ENCODE data around the gene HOXB8. TPM values are rescaled to one million over a fixed set of nuclear protein-coding genes. Genes with fewer than 3 reads are reported as not detected.

HOXB8 gene
- total and polyA plus RNA-seq, 2 experiments from 2014 or later = not detected

- no peaks in the 10 kb centered on the region for H3K36me3 ChIP-seq (ENCODE audit: insufficient read depth)
- H3K27ac Mint-ChIP-seq = no peak overlapping the region
- no peak for TF ChIP-seq POLR2AphosphoS5 (IDR thresholded peaks at IDR 0.05; ENCODE audit: low read depth)
- TF ChIP-seq EZH2 (IDR thresholded peaks at IDR 0.05; ENCODE audit: low read depth, unreplicated experiment) = peak; percentile 83
- TF ChIP-seq ZNF462 (CRISPR knock-in tag; IDR thresholded peaks at IDR 0.05) = no peak
- peaks cover 100% of the 10 kb centered on the region for H3K27me3 ChIP-seq (ENCODE audit: insufficient read depth)
- H3F3A ChIP-seq (replicated peaks; ENCODE audit: low read depth) = peaks cover 43% of the 10 kb centered on the region
- no peaks in the 10 kb centered on the region for H3K36me3 Mint-ChIP-seq (ENCODE audit: low read depth)
- ATAC-seq (no peak), DNase-seq (ENCODE audit: low spot score) (no peak)
- H3K27me3 Mint-ChIP-seq (ENCODE audit: insufficient read depth, low read depth, poor library complexity) = peaks cover 97% of the 10 kb centered on the region
- peaks cover 58% of the 10 kb centered on the region for H4K20me1 ChIP-seq (replicated peaks; ENCODE audit: insufficient read depth)
- H3K4me3 Mint-ChIP-seq = no peak overlapping the region
- no peaks in the 10 kb centered on the region for H3K79me2 ChIP-seq (replicated peaks; ENCODE audit: insufficient read depth)
- H3K4me1 ChIP-seq (ENCODE audit: insufficient read depth) = peaks cover 38% of the 10 kb centered on the region
- H3K4me2 ChIP-seq = no peak overlapping the region
- H3K27ac ChIP-seq (ENCODE audit: low read depth) = no peak overlapping the region
- no peaks in the 10 kb centered on the region for H3K9me2 ChIP-seq (ENCODE audit: insufficient read depth)
- no peak overlapping the region for H2AFZ ChIP-seq
- peaks cover 13% of the 10 kb centered on the region for H3K4me1 Mint-ChIP-seq
- H3K9me3 Mint-ChIP-seq = no peaks in the 10 kb centered on the region; the same call in 1 of the 3 replicates
- no peak overlapping the region for H3K4me3 ChIP-seq
Measured at GRCh38 chr17:48629411-48629759, 14.3 kb upstream of the HOXB8 start.

GRCh38 chr17:48628649-48629410 lies 13.7 kb upstream of the HOXB8 start:
- H3K4me3 Mint-ChIP-seq = no peak overlapping the region
- DNase-seq (ENCODE audit: low spot score) = no peak
- peaks cover 97% of the 10 kb centered on the region for H3K27me3 Mint-ChIP-seq (ENCODE audit: insufficient read depth, low read depth, poor library complexity)
- H3K79me2 ChIP-seq (replicated peaks; ENCODE audit: insufficient read depth) = no peaks in the 10 kb centered on the region
- no peak overlapping the region for H3K4me2 ChIP-seq
- H2AFZ ChIP-seq = no peak overlapping the region
- peaks cover 47% of the 10 kb centered on the region for H3F3A ChIP-seq (replicated peaks; ENCODE audit: low read depth)
- H3K27ac ChIP-seq (ENCODE audit: low read depth) = no peak overlapping the region
- H3K4me1 ChIP-seq (ENCODE audit: insufficient read depth) = peaks cover 35% of the 10 kb centered on the region
- TF ChIP-seq EZH2 (IDR thresholded peaks at IDR 0.05; ENCODE audit: low read depth, unreplicated experiment) = peak; percentile 75
- no peak for TF ChIP-seq CREB1 (CRISPR knock-in tag; IDR thresholded peaks at IDR 0.05; ENCODE audit: low read depth)
- peaks cover 100% of the 10 kb centered on the region for H3K27me3 ChIP-seq (ENCODE audit: insufficient read depth)
- peaks cover 54% of the 10 kb centered on the region for H4K20me1 ChIP-seq (replicated peaks; ENCODE audit: insufficient read depth)
- no peaks in the 10 kb centered on the region for H3K9me2 ChIP-seq (ENCODE audit: insufficient read depth)
- peaks cover 13% of the 10 kb centered on the region for H3K4me1 Mint-ChIP-seq
- H3K36me3 Mint-ChIP-seq (ENCODE audit: low read depth) = no peaks in the 10 kb centered on the region; the same call in 2 of the 3 replicates
- H3K9me3 Mint-ChIP-seq = no peaks in the 10 kb centered on the region; the same call in 1 of the 3 replicates
- no peak overlapping the region for H3K4me3 ChIP-seq
- H3K36me3 ChIP-seq (ENCODE audit: insufficient read depth) = no peaks in the 10 kb centered on the region
- no peak overlapping the region for H3K27ac Mint-ChIP-seq
- ATAC-seq = no peak
